ENCODE data around the gene SRP68. TPM values are rescaled to one million over a fixed set of nuclear protein-coding genes. Genes with fewer than 3 reads are reported as not detected.
A peak's percentile ranks its signal among the peaks of the same experiment; 100 is the strongest.

SRP68 gene
- polyA plus RNA-seq, 3 donors, result 27.4 to 47.1 (median 42.1) TPM

DNA sequence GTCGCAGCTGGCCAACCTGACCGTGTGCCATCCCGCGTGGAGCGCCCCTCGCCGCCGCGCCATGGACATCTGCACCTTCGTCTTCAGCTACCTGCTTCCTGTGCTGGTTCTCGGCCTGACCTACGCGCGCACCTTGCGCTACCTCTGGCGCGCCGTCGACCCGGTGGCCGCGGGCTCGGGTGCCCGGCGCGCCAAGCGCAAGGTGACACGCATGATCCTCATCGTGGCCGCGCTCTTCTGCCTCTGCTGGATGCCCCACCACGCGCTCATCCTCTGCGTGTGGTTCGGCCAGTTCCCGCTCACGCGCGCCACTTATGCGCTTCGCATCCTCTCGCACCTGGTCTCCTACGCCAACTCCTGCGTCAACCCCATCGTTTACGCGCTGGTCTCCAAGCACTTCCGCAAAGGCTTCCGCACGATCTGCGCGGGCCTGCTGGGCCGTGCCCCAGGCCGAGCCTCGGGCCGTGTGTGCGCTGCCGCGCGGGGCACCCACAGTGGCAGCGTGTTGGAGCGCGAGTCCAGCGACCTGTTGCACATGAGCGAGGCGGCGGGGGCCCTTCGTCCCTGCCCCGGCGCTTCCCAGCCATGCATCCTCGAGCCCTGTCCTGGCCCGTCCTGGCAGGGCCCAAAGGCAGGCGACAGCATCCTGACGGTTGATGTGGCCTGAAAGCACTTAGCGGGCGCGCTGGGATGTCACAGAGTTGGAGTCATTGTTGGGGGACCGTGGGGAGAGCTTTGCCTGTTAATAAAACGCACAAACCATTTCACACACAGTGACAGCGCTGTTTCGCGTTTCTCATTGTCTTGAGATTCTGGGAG is 4.7 kb upstream of the SRP68 start:
- peaks cover 10% of the 10 kb centered on the region for H3K79me2 ChIP-seq (ENCODE audit: insufficient read depth, low read length)
- peaks cover 46 to 60% of the 10 kb centered on the region in 2 donors for H3K4me1 ChIP-seq (ENCODE audit: control insufficient read depth in 1 of 2, insufficient read depth in 2 of 2, low read length in 2 of 2)
- no peaks in the 10 kb centered on the region for H4K20me1 ChIP-seq (ENCODE audit: insufficient read depth, low read length)
- H3K4me3 Mint-ChIP-seq, result peak overlapping the region; percentile 54 to 96
- H3K4me3 ChIP-seq (replicated peaks in 1 of 3; ENCODE audit: low read depth in 2 of 3, low read length in 3 of 3), result peak overlapping the region in 1 of 3 experiments; percentile 49
- peak overlapping the region in 2 of 7 donors; percentile 30 to 75 for H3K27ac Mint-ChIP-seq
- peaks cover 44% of the 10 kb centered on the region for H3K4me1 Mint-ChIP-seq
- peaks cover 37 to 76% of the 10 kb centered on the region in 2 donors for H3K27me3 ChIP-seq (ENCODE audit: control insufficient read depth in 2 of 2, insufficient read depth in 2 of 2, low read length in 2 of 2)
- DNase-seq, result peak; percentile 37 to 59 (median 51)
- peaks cover 3 to 33% (median 19%) of the 10 kb centered on the region in 7 donors for H3K9me3 Mint-ChIP-seq
- peak overlapping the region; percentile 59 for H2AFZ ChIP-seq (ENCODE audit: insufficient read depth, low read depth, low read length, poor library complexity, severe bottlenecking)
- peaks cover 72 to 79% (median 72%) of the 10 kb centered on the region in 3 donors for H3K27me3 Mint-ChIP-seq (ENCODE audit: low read depth in 3 of 3)
- 6% methylated on average over 74 of the region's 82 CpGs for WGBS (ENCODE audit: insufficient coverage)
- peaks cover 11 to 14% of the 10 kb centered on the region in 2 donors for H3K36me3 Mint-ChIP-seq
- H3K4me2 ChIP-seq (replicated peaks; ENCODE audit: extremely low read depth, low read length, poor library complexity, severe bottlenecking), result peak overlapping the region; percentile 47
- H3K9ac ChIP-seq (ENCODE audit: insufficient read depth, low read length, poor library complexity, severe bottlenecking), result no peak overlapping the region
- peaks cover 0 to 2% of the 10 kb centered on the region in 2 donors for H3K36me3 ChIP-seq (replicated peaks in 1 of 2; ENCODE audit: control insufficient read depth in 1 of 2, insufficient read depth in 2 of 2, low read length in 2 of 2)
- no peak overlapping the region for H3K27ac ChIP-seq (ENCODE audit: low read depth in 1 of 2, low read length in 2 of 2)
- TF ChIP-seq, protein P1, sequence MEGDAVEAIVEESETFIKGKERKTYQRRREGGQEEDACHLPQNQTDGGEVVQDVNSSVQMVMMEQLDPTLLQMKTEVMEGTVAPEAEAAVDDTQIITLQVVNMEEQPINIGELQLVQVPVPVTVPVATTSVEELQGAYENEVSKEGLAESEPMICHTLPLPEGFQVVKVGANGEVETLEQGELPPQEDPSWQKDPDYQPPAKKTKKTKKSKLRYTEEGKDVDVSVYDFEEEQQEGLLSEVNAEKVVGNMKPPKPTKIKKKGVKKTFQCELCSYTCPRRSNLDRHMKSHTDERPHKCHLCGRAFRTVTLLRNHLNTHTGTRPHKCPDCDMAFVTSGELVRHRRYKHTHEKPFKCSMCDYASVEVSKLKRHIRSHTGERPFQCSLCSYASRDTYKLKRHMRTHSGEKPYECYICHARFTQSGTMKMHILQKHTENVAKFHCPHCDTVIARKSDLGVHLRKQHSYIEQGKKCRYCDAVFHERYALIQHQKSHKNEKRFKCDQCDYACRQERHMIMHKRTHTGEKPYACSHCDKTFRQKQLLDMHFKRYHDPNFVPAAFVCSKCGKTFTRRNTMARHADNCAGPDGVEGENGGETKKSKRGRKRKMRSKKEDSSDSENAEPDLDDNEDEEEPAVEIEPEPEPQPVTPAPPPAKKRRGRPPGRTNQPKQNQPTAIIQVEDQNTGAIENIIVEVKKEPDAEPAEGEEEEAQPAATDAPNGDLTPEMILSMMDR (IDR thresholded peaks at IDR 0.05), result no peak
- intact Hi-C loops (cut with micrococcal nuclease), result no loop called here
- peaks cover 0 to 25% of the 10 kb centered on the region in 2 donors for H3K9me3 ChIP-seq (replicated peaks in 1 of 2; ENCODE audit: control insufficient read depth in 1 of 2, insufficient read depth in 1 of 2, low read length in 2 of 2)

DNA sequence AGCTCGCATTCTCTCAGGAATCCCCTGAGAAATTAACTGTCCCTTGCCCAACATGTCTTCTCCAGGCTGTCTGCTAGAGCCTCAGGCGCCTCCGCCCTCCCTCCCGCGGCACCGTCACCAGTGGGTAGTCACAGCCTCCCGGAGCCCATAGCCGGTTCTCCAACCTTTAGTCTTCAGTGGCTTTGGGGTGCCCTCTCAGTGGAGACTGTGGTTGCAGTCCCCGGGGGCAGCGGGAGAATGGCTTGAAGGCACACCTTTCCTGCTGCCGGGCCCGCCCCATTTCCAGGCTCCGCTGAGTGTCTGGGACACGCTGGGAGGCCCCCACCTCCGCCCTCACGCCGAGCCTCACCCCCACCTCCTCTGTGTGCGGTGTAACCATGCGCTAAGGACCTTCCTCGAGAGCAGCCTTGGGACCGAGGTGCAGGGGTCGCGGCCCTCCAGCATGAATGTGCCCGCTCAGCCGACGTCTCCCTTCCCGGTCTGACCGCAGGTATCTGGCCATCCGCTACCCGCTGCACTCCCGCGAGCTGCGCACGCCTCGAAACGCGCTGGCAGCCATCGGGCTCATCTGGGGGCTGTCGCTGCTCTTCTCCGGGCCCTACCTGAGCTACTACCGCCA is 3.9 kb upstream of the SRP68 start:
- no peak overlapping the region for H3K27ac Mint-ChIP-seq
- Histone ChIP-seq H3K79me2 (ENCODE audit: insufficient read depth, low read length) (peaks cover 17% of the 10 kb centered on the region), H3K27ac (ENCODE audit: low read depth in 1 of 2, low read length in 2 of 2) (no peak overlapping the region), H3K27me3 (ENCODE audit: control insufficient read depth in 2 of 2, insufficient read depth in 2 of 2, low read length in 2 of 2) (peaks cover 37 to 76% of the 10 kb centered on the region in 2 donors), H3K9me3 (replicated peaks in 1 of 2; ENCODE audit: control insufficient read depth in 1 of 2, insufficient read depth in 1 of 2, low read length in 2 of 2) (peaks cover 0 to 25% of the 10 kb centered on the region in 2 donors), H3K4me1 (ENCODE audit: control insufficient read depth in 1 of 2, insufficient read depth in 2 of 2, low read length in 2 of 2) (peaks cover 54 to 67% of the 10 kb centered on the region in 2 donors), H3K36me3 (replicated peaks in 1 of 2; ENCODE audit: control insufficient read depth in 1 of 2, insufficient read depth in 2 of 2, low read length in 2 of 2) (no peaks in the 10 kb centered on the region), H4K20me1 (ENCODE audit: insufficient read depth, low read length) (no peaks in the 10 kb centered on the region), H3K9ac (ENCODE audit: insufficient read depth, low read length, poor library complexity, severe bottlenecking) (no peak overlapping the region), H3K4me3 (replicated peaks in 1 of 3; ENCODE audit: low read depth in 2 of 3, low read length in 3 of 3) (peak overlapping the region in 1 of 3 experiments; percentile 49), H3K4me2 (replicated peaks; ENCODE audit: extremely low read depth, low read length, poor library complexity, severe bottlenecking) (peak overlapping the region; percentile 47), H2AFZ (ENCODE audit: insufficient read depth, low read depth, low read length, poor library complexity, severe bottlenecking) (no peak overlapping the region)
- H3K4me3 Mint-ChIP-seq, result peak overlapping the region in 1 of 2 donors; percentile 96
- H3K36me3 Mint-ChIP-seq, result peaks cover 11 to 14% of the 10 kb centered on the region in 2 donors
- TF ChIP-seq, protein P1 (IDR thresholded peaks at IDR 0.05), result no peak
- DNase-seq, result no peak
- H3K4me1 Mint-ChIP-seq, result peaks cover 50% of the 10 kb centered on the region
- 5% methylated on average over 41 of the region's 41 CpGs for WGBS (ENCODE audit: insufficient coverage)
- intact Hi-C loops (cut with micrococcal nuclease), result no loop called here
- H3K27me3 Mint-ChIP-seq (ENCODE audit: low read depth in 3 of 3), result peaks cover 72 to 79% (median 72%) of the 10 kb centered on the region in 3 donors
- peaks cover 3 to 33% (median 19%) of the 10 kb centered on the region in 7 donors for H3K9me3 Mint-ChIP-seq
